ENCODE results near the gene HGF. TPM values are rescaled to one million over a fixed set of nuclear protein-coding genes. Genes with fewer than 3 reads are reported as not detected.
"Not testable (repeated sequence)": the region's sequence is repeated elsewhere in the genome, so short reads cannot be mapped to it uniquely, and the experiment has no call there.

The HGF gene
- polyA plus RNA-seq, 12 donors, result 3.8 to 24.7 (median 6.6) TPM; not detected in 1

- not testable (repeated sequence) for DNase-seq
These were observed 47.6 kb downstream of the HGF start for GRCh38 chr7:81722250-81722649.

GRCh38 chr7:81721437-81721836 lies 48.4 kb downstream of the HGF start:
- no peak for DNase-seq

DNA sequence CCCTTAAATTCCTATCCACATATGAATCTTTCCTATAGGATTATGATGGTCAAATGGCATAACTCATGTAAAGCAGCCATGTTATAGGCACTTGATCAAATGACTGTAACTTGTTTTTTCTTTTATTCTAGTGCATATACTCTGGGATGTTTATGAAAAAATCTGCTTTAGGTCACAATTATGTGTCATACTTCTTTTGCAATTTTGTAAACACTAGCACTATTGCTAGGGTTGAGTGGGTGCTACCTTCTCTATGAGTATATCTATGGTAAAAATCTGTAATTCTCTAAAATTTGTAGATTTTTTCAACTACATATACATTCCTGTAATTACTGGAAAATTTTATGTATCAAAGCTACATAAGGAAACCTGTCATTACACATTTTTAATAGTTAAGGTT lies 50.0 kb downstream of the HGF start:
- no peak for DNase-seq

GRCh38 chr7:81715984-81716588 lies 53.8 kb downstream of the HGF start:
- DNase-seq, result no peak

- DNase-seq, result no peak
These were observed 55.5 kb downstream of the HGF start for GRCh38 chr7:81714306-81714705.

DNA sequence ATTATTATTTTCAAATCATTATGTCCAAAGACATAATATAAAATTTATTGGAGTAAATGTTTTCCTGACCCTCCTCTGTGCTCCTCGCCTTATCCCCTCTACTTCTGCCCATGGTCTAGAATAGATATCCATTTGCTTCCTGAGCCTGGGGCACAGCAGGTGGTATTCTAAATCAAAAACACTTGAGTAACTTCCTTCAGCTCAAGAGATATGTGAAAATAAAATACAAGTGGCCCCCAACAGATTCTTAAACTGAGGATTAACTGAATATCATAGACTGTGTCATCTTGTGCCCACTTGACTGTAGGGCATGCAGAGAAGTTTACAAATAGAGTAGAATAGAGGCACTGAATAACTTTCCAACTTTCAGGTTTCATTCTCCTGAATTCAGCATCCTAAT lies 59.1 kb downstream of the HGF start:
- DNase-seq, result no peak

- no peak for DNase-seq
These were observed 60.0 kb downstream of the HGF start for GRCh38 chr7:81709836-81710235.

DNA sequence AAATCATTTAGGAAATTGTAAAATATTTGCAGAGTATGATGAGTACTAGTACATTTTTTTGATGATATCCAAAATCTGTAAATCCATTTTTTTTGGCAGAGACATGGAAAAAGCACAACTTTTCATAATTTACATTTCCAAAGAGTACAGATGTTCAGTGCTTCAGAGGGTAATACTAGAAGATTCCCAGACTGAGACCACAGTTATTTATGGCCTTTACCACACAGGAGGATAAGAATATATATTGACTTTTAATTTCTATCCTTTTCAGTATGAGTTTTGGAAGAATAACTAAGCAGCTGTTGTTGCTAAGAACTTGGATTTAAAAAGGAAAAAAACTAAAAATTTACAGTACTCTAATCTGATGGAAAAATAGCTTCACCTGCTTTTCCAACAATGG lies 61.9 kb downstream of the HGF start:
- DNase-seq, result no peak

- DNase-seq, result no peak
These were observed 62.7 kb downstream of the HGF start for GRCh38 chr7:81707196-81707595.

DNA sequence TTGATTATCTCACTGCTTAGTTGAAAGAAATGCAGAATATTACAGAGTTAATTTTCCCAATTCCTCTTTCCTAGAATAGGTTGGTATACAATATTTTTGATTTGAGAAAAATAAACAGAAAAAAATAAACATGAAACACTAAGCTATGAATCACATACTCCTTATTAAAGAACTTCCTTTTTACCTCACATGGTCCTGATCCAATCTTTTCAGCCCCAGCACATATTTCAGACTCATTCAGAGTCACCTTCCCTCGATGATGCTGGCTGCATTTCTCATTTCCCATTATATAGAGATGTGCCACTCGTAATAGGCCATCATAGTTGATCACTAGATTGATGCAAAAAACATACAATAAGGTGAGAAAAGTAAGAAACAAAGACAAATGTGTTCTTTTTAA lies 64.6 kb downstream of the HGF start:
- DNase-seq, result no peak

- no peak for DNase-seq
These were observed 65.3 kb downstream of the HGF start for GRCh38 chr7:81704595-81704994.

DNA sequence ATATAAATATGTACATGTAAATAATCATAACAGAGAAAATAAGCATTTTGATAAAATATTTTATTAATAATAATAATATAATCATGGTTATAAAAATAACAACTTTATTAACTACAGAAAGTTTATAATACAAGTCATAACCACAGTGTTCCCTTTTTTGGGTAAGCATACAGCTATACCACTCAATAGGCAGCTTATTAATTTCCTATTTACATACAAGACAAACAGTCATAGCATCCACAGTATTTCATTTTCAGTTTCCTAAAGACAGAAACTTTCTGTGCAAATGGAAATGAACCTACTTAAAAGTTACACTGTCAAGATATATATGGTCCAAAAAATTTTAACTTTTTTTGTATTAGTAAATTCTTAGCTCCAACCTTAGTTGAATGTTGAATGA lies 70.9 kb downstream of the HGF start:
- DNase-seq, result no peak

GRCh38 chr7:81694711-81695110 lies 75.1 kb downstream of the HGF start:
- DNase-seq, result no peak

DNA sequence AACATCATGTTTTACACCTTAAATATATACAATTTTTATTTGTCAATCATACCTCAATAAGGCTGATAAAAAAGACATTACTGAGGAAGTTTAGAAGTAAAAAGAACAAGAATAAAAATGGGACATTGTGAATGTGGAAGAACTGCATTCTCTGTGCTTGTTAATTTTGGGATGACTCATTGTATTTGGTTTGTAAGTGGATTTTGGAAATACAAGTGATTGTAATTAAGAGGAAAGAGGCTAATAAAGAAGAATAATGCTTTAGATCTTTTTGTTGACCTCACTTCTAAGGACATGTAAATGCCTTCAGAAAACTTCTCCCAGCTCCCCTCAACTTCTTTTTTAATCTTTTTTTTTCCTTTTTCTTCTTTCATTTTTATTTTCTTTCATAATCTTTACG lies 76.0 kb downstream of the HGF start:
- no peak for DNase-seq

- no peak for DNase-seq
These were observed 76.8 kb downstream of the HGF start for GRCh38 chr7:81693080-81693479.

DNA sequence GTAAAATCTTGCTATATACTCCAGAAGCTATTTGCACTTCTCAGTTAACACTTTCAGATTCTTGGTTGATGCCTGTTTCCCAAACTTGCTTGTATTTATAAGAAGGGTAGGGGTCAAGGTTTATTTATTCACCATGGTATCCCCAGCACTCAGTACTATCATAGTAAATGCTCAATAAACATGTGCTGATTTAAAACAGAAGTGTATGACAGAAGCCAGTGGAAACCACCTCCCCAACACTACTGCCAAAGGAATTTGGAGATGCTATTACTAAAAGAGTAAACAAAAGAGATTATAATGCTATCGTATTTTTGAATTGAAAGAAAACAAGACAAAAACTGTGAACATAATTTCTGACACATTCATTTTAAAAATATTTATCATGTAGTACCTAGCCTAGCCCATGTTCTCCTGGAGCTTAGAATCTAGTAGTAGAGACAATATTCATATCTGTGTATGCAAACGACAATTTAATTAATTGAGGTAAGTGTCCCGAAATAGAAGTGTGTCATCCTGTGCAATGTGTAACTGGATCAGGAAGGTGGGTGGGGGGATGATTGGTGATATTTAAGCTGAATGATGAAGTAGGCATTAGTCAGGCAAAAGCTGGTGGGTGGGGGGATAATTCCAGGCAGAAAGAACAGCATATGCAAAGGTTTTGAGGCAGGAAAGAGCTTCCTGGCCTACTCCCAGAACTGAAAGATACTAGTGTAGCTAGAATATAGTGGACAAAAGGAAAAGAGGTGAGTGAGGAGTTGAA lies 77.5 kb downstream of the HGF start:
- DNase-seq, result no peak

DNA sequence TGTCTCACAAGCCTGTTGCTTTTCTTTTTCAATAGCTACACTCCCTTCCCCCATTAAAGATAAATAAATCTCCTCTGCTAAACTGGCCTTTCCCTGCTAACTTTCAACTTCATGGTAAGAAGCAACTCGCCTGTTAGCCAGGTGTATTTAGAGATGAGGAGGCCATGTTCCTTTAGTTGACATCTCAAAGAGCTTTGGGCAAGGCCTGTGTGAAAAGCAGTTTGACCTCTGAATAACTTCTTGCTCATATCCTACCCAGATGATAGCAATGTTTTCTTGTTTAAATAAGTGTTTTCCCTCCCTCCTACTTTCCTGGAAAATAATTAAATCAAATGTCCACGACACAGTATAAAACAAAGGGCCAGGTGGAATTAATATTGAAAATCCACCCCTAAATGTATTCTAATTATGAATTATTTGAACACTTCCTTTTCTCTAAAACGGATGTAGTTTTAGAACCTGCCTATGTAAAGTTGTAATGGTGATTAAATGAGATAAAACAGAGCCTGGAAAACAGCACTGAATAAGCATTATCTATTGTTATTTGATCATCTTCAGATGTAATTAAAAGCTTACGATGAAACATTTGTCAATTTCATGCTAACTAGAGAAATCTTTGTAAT lies 78.5 kb downstream of the HGF start:
- no peak for DNase-seq

- no peak for DNase-seq
These were observed 79.2 kb downstream of the HGF start for GRCh38 chr7:81690688-81691087.

GRCh38 chr7:81690251-81690650 lies 79.6 kb downstream of the HGF start:
- DNase-seq, result peak; percentile 15

- DNase-seq, result no peak
These were observed 81.0 kb downstream of the HGF start for GRCh38 chr7:81688622-81689411.

DNA sequence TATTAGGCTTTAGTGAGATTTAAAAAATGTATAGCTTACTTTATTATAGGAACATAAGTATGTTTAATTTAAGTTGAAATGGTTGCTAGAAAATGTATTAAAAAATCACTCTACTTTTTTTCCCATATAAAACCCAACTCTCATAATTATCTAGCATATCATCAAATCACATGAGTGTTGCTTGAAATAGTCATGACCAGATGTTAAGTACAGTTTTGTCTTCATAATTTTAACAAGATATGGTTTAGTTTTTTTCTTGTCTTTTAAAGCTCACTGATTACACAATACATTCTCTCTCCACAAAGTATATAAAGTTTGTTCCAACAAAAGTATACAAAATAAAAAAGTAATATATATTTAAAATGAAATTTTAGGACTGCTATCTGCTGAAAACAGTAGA lies 82.8 kb downstream of the HGF start:
- no peak for DNase-seq

DNA sequence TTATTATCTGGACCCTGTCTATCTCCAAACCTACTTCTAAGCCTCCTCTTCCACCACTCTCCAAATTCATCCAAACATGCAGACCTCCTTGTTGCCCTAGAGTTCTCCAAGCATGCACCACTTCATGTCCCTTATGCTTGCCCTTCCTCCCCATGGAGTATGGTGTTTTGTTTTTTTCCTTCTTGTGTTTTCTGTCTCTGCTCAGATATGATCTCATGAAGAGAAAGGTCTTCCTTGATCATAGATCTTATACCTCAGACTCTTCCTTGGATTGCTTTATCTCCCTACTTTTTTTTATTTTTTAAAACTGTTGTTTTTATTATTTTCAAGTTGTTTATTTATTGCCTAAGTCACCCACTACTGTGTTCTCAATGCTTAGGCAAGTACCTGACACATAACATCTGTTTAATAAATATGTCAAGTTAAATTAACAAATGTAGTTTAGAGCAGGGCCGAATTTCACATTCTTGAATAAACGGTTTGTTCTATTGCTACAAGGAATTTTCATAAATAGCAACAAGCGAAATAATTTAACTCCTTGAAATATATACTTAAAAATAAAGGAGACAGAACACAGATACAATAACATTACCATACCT lies 84.5 kb downstream of the HGF start:
- DNase-seq, result no peak
